Activated naive CD8-positive, alpha-beta T cell (primary cell): Measurements from ENCODE around the gene MESP2.

Experiments
- H3K27ac Mint-ChIP-seq: one replicate; pipeline ENCODE4 v1.8.0; 2021; ENCODE audit warnings: mixed read lengths
- H3K27me3 Mint-ChIP-seq: one replicate; pipeline ENCODE4 v1.8.0; 2021; ENCODE audit warnings: mixed read lengths
- H3K36me3 Mint-ChIP-seq: one replicate; pipeline ENCODE4 v1.8.0; 2021; ENCODE audit warnings: mixed read lengths
- H3K4me1 Mint-ChIP-seq: one replicate; pipeline ENCODE4 v1.8.0; 2021; ENCODE audit warnings: low read depth, mixed read lengths
- H3K4me3 Mint-ChIP-seq: one replicate; pipeline ENCODE4 v1.8.0; 2021; ENCODE audit warnings: mild to moderate bottlenecking, mixed read lengths
- H3K9me3 Mint-ChIP-seq: one replicate; pipeline ENCODE4 v1.8.0; 2021; ENCODE audit warnings: low read depth, mixed read lengths

MESP2 gene

DNA sequence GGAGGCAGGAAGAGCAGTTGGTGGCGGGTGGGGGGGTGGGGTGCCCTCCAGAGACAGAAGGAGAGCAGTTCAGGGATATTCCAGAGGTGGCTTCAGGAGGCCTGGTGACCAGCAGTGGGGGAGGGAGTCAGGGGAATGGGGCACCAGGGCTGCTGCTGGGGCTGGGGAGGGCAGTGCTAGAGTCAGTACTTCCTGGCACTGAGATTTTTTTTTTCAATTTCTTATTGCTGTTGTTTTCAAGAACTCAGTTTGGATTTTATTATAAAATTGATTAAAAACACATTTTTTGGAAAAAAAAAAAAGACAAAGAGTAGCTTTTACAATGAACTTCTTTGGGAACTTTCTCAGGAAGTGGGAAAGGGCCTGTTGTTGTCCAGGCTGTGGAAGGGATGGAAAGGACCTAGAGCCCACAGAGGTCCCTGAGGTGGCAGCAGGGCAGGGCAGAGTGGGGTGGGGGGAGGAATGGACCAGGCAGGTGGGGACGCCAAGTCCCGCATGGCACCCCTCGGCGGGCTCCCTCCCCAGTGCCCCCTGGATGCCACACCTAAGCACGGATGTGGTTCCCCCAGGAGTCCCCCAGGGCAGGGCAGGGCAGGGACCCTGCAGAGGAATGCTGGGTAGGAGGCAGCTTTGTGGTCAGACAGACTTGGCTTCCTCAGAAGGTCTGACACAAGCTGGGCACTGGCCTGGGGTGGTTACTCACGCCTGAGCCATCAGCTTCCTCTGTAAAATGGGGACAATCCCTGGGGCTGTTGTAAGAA, 47.0 kb downstream of the MESP2 start:
- Mint-ChIP-seq H3K27me3 (peaks cover 5% of the 10 kb centered on the region), H3K9me3 (no peaks in the 10 kb centered on the region), H3K27ac (no peak overlapping the region), H3K4me1 (no peaks in the 10 kb centered on the region), H3K36me3 (no peaks in the 10 kb centered on the region), H3K4me3 (no peak overlapping the region)

DNA sequence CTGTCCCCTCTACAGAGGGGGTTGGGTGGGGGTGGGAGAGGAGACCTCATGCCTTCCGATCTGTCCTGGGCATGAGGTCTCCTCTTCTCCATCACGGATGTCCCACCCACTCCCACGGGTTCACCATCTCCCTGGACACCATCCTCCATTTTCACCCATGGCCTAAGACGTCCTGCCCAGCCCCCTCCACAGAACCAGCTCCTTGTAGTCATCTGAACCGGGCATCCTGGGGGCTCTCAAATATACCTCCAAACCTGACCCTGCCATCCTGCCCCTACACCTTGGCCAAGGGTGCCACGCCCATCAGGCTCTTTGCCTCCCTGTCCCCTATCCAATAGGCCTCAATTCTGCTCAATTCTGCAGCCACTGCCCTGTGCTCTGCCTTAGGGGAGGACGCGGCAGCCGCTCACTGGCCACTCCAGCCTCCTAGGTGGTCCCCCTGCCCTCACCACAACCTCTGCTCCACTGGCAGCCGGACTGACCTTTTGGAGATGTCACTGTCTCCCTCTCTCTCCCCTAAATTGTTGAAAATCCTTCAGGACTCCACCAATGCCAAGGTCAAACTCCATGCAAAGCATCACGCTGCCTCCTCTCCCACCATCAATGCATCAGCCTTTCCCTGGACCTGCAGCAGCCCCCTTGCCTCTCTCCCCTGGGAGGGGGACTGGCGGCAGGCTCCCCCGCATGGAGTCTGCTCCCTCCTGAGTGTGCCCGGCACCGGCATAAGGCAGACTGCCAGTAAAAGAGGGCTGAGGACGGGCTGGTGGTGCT, 47.9 kb downstream of the MESP2 start:
- peaks cover 4% of the 10 kb centered on the region for H3K27me3 Mint-ChIP-seq
- no peaks in the 10 kb centered on the region for H3K4me1 Mint-ChIP-seq
- no peak overlapping the region for H3K27ac Mint-ChIP-seq
- H3K9me3 Mint-ChIP-seq: no peaks in the 10 kb centered on the region
- H3K4me3 Mint-ChIP-seq: no peak overlapping the region
- no peaks in the 10 kb centered on the region for H3K36me3 Mint-ChIP-seq

DNA sequence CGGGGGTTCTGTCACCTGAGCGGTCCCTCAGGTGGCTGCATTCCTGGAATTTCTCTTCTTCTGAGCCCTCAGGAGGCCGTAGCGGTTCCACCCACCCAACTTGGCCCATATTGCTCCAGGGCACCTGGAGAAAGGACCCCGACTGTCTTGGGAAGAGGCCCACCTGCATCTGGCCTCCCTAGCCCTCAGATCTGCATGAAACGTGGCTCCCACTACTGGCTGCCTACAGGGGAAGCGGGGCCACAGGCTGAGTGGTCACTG, 48.4 kb downstream of the MESP2 start:
- H3K9me3 Mint-ChIP-seq: no peaks in the 10 kb centered on the region
- H3K27ac Mint-ChIP-seq: no peak overlapping the region
- no peak overlapping the region for H3K4me3 Mint-ChIP-seq
- H3K4me1 Mint-ChIP-seq: no peaks in the 10 kb centered on the region
- no peaks in the 10 kb centered on the region for H3K36me3 Mint-ChIP-seq
- peaks cover 2% of the 10 kb centered on the region for H3K27me3 Mint-ChIP-seq

DNA sequence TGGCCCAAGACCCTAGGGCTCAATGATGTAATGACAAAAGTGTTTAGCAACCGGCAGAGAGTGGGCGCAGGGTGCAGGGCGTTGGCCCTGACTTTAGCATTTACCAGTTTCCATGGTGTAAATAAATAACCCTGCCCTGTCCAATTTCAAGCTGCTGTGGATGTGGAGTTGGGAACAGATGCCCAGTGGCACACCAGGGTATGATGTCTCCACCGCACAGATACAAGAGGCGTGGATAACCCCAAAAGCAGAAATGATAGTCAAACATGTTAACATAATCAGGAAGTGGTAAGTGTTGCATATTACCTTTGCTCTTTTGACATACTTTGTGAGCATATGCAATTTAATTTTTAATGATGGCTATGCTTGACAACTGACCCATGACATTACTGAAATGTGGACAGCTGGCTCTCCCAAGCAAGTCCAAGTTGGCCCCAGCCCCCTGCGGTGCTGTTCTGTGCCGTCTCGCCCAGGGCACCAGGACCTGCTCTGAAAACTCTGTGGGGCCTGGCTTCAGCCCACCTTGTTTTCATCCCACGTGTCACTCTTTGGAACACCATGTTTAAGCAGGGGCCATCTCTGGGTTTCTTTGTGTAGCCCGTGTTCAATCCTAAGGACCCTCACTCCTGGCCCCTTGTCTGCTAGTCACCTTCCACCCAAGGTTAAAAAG, 49.3 kb downstream of the MESP2 start:
- no peak overlapping the region for H3K4me3 Mint-ChIP-seq
- H3K4me1 Mint-ChIP-seq: no peaks in the 10 kb centered on the region
- H3K27ac Mint-ChIP-seq: no peak overlapping the region
- H3K36me3 Mint-ChIP-seq: no peaks in the 10 kb centered on the region
- peaks cover 2% of the 10 kb centered on the region for H3K27me3 Mint-ChIP-seq
- H3K9me3 Mint-ChIP-seq: no peaks in the 10 kb centered on the region

DNA sequence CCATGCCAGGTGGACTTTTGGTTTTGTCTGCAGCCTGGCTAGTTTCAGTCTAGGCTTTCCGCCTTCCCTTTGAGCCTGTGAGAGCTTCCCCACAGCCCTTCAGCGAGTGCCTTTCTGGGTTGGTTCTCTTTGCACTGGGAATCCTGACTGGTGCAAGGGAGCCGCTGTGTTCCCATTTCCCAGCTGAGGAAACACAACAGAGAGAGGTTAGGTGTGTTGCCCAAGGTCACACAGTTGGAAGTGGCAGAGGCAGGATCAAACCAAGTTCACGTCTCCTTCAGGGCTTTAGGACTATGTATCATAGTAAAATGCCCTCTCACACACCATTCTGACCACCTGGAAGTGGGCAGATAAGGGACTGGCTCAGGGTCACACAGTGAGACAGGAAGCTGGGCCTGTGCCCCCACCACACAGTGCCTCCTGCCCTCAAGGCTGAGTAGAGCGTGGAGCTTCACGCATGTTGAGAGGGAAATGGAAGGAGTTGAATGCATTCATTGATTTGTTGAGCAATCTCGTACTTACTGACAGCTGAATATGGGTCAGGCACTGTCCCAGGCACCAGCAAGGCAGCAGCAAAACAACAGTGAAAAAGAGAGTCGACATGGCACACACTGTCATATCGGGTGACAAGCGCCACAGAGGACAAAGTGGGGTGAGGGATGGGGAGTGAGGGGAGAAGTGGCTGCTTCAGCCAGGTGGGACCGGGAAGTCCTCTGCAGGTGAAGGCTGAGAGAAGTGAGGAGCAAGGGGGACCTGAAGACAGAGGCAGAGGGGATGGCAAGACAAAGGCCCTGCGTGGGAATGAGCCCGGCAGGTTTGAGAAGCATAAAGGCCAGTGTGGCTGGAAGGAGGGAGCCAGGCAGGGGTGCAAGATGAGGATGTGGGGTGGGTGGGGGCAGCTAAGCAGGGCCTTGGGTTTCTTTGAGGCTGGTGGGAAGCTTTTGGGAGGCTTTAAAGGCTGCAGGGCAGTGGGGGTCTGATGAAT, 50.8 kb downstream of the MESP2 start:
- no peaks in the 10 kb centered on the region for H3K4me1 Mint-ChIP-seq
- H3K27ac Mint-ChIP-seq: no peak overlapping the region
- H3K27me3 Mint-ChIP-seq: no peaks in the 10 kb centered on the region
- H3K36me3 Mint-ChIP-seq: no peaks in the 10 kb centered on the region
- H3K4me3 Mint-ChIP-seq: no peak overlapping the region
- no peaks in the 10 kb centered on the region for H3K9me3 Mint-ChIP-seq

DNA sequence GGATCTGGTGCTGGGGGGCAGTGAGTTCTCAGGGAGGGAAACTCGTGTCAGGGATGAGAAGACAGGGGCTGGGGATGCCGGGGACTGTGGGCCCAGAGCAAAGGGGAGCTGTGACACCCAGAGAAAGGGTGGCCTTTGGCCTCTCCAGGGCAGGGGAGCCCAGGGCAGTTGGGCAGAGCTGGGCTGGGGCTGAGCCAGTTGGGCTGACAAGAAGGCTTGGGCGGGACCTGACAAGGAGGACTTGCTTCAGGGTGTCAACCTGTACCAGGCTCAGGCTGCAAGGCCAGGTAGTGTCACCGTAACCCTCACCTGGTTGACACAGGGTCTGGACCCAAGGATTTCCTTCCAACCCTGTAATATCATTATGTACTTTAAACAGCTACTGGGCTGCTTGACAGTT, 51.7 kb downstream of the MESP2 start:
- Mint-ChIP-seq H3K4me3 (no peak overlapping the region), H3K4me1 (no peaks in the 10 kb centered on the region), H3K27ac (no peak overlapping the region), H3K9me3 (no peaks in the 10 kb centered on the region), H3K36me3 (no peaks in the 10 kb centered on the region), H3K27me3 (no peaks in the 10 kb centered on the region)
